Gastrocnemius medialis (tissue), 4 donors: ENCODE measurements around the gene NKIRAS2.

Experiments
- POLR2A ChIP-seq, 2 donors: fragments of 450-650 bp; IDR thresholded peaks; one replicate each; pipeline ENCODE4 v1.6.1; 2017; ENCODE audit warnings: antibody characterized with exemption in 2 of 2, mild to moderate bottlenecking in 2 of 2, moderate library complexity in 2 of 2
- TF ChIP-seq, protein P1 (sequence below), 5 experiments: fragments of 450-650 bp in 3 of 5; fragments of 200-600 bp in 2 of 5; sonication (generic) in 2 of 5; IDR thresholded peaks in 4 of 5; conservative IDR thresholded peaks in 1 of 5; 1 replicate in 4 of 5; 2 replicates in 1 of 5; pipeline ENCODE4 v1.5.1; 2016 to 2019; ENCODE audit warnings: antibody characterized with exemption in 5 of 5, mild to moderate bottlenecking in 3 of 5, moderate library complexity in 3 of 5

DNA sequence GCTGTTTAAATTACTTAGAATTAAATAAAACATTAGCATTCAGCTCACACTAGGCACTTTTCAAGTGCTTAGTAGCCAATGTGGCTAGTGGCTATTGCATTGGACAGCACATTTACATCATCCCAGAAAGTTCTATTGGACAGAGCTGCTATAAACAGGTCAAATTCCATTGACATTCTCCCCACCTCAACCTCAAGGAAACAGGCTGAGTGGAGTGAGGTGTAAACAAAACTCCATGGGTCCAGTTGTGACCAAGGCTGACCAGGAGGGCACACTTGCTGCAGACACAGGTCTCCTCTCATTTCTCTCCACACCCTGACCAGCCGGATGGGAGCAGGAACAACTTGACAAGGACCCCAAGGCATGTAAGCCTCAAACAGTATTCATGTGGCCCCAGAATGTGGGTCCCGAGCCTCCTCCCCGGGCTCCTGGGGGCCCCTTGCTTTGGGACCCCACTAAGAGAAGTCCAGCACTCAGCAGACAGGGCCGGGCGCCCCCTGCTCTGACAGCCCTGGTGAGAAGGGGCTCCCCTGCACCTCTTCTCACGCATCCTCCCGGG, 30.0 kb downstream of the NKIRAS2 start:
- TF ChIP-seq, protein P1, sequence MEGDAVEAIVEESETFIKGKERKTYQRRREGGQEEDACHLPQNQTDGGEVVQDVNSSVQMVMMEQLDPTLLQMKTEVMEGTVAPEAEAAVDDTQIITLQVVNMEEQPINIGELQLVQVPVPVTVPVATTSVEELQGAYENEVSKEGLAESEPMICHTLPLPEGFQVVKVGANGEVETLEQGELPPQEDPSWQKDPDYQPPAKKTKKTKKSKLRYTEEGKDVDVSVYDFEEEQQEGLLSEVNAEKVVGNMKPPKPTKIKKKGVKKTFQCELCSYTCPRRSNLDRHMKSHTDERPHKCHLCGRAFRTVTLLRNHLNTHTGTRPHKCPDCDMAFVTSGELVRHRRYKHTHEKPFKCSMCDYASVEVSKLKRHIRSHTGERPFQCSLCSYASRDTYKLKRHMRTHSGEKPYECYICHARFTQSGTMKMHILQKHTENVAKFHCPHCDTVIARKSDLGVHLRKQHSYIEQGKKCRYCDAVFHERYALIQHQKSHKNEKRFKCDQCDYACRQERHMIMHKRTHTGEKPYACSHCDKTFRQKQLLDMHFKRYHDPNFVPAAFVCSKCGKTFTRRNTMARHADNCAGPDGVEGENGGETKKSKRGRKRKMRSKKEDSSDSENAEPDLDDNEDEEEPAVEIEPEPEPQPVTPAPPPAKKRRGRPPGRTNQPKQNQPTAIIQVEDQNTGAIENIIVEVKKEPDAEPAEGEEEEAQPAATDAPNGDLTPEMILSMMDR (IDR thresholded peaks at IDR 0.05 in 4 of 5, conservative IDR thresholded peaks at IDR 0.05 in 1 of 5), result peak in 1 of 5 experiments; percentile 20
- TF ChIP-seq POLR2A (IDR thresholded peaks at IDR 0.05), result no peak
